NCI-H1694 (cell line): ENCODE data around the gene WDR55.
"Not testable (repeated sequence)": the region's sequence is repeated elsewhere in the genome, so short reads cannot be mapped to it uniquely, and the experiment has no call there.

Experiments used
- DNase-seq: peaks from one replicate; lab custom pipeline; 2025; lab: John Stamatoyannopoulos, UW

Gene WDR55

DNA sequence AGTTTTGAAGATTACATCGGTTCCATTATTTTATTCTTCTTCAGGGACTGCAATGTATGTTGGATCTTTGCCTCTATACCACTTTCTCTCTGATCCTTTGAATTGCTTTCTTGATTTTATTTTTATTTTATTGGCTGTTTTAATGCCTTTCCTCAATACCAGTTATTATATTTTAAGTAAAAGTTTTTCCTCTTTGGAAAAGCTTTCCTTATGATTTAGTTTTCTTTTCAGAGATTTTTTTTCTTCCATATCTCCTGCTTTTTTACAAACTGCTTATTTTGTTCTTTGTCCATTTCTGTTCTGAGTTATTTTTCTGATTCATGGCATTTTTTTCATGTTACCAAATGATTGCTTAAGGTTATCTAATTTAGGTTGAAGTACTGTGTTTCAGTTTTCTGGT, 47.1 kb downstream of the WDR55 start:
- no peak for DNase-seq

DNA sequence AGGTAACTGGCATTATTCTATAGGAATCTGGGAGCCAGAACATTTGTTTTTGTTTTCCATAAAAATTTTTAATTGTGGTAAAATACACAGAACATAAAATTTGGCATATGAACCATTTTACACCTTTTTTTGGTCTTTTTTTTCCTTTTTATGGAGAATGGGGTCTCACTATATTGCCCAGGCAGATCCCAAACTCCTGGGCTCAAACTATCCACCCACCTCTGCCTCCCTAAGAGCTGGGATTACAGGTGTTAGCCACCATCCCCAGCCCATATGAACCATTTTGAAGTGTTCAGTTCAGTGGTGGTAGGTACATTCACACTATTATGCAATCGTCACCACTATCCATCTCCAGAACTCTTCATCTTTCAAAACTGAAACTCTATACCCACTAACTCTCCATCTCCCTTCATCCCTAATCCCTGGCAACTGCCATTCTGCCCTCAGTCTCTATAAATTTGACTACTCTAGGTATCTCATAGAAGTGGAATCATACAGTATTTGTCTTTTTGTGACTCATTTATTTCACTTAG, 48.9 kb downstream of the WDR55 start:
- no peak for DNase-seq

DNA sequence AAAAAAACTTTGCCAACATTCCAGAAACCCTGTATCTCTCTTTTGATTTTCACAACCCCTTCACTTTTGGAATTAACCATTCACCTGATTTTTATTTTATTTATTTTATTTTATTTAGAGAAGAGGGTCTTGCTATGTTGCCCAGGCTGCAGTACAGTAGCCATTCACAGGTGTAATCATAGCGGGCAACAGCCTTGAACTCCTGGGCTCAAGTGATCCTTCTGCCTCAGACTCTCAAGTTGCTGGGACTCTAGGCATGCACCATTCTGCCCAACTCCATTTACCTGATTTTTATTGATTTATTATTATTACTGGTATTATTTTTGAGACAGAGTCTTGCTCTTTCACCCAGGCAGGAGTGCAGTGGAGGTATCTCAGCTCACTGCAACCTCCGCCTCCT, 51.5 kb downstream of the WDR55 start:
- not testable (repeated sequence) for DNase-seq

DNA sequence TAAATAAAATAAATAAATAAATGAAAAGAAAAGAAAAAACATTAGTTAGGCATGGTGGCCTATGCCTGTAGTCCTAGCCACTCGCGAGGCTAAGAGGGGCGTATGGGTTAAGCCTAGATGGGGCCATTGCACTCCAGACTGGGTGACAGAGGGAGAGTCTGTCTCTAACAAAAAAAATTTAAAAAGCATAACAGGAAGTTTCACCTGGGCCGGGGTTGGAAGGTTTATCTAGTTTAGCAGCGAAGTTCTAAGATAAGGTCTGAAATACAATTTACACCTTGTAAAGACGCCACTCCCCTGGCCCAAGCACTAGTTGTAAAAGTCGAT, 53.5 kb downstream of the WDR55 start:
- DNase-seq: no peak

DNA sequence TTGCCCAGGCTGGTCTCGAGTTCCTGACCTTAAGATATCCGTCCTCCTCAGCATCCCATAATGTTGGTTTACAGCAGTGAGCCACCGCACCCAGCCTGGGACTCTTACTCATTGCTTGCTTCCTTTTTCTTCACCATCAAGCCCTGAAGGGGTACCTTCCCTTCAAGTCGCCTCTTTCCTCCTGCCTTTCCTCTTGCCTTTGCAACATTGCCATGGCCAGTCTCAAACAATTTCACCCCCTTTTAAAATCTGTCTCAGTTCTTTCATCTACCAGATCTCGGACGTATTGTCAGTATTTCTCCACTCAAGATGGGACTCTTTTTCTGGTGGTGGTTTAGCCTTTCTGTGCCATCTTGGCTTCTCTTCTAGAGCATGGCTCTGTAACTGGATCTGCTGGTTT, 56.0 kb downstream of the WDR55 start:
- DNase-seq: not testable (repeated sequence)

DNA sequence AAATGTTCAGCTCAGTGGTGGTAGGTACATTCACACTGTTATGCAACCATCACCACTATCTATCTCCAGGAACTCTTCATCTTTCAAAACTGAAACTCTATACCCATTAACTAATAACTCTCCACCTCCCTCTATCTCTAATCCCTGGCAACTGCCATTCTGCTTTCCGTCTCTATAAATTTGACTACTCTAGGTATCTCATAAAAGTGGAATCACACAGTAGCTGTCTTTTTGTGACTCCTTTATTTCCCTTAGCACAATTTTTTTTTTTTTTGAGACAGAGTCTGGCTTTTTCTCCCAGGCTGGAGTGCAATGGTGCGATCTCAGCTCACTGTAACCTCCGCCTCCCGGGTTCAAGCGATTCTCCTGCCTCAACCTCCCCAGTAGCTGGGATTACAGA, 56.7 kb downstream of the WDR55 start:
- DNase-seq: not testable (repeated sequence)
